ENCODE data around the gene B4GALT1. TPM values are rescaled to one million over a fixed set of nuclear protein-coding genes. Genes with fewer than 3 reads are reported as not detected.

The B4GALT1 gene
- total and polyA plus RNA-seq, 2 donors (not counting 3 experiments of a cell fraction or from before 2014, with no cell fraction given): 61.4 to 66.5 TPM

- no peak overlapping the region for H2AFZ ChIP-seq (ENCODE audit: low read depth, low read length)
- H3K27me3 ChIP-seq (ENCODE audit: control insufficient read depth in 2 of 2, insufficient read depth in 2 of 2, low read length in 2 of 2): no peaks in the 10 kb centered on the region
- no peak overlapping the region for H3K4me3 ChIP-seq (replicated peaks in 1 of 3; ENCODE audit: insufficient read depth in 1 of 3, low read depth in 1 of 3, low read length in 3 of 3)
Measured at GRCh38 chr9:33162721-33163311, 4.3 kb downstream of the B4GALT1 start.

DNA sequence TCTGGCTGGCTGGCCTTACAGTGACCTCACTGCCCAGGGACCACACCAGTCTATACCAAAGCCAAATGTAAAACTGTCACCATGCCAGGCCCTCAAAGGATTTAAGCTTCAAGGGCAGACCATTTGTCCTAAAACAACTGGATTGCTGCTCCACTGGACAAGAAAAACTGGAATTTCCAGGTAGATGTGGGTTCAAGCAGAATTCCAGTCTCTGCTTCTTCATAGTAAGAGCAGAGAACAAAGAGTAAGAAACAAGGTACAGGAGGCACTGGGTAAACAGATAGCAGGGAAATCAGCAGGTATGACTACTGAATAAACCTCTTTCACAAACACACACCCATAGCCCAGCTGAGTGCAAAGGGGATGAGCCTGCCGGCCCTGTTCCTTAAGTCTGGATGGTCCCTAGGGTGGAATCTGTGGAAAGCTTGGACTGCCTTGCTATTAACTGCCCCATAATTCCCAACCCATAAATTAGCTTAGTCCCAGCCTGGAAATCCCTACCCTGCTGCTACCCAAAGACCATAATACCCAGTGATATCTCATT, 5.5 kb downstream of the B4GALT1 start:
- no peaks in the 10 kb centered on the region for H3K36me3 ChIP-seq (ENCODE audit: control insufficient read depth in 2 of 2, extremely low read depth in 1 of 2, insufficient read depth in 2 of 2, low read length in 2 of 2)
- peaks cover 73% of the 10 kb centered on the region for H3K4me1 ChIP-seq (ENCODE audit: control insufficient read depth, extremely low read depth, insufficient read depth, low read length)
- dilution Hi-C loops (cut with MboI; ENCODE audit: extremely low pct_ligation_motif_present, low sequenced_read_pairs) (no loop called here), intact Hi-C loops (cut with micrococcal nuclease) (no loop called here)
- POLR2A ChIA-PET: no interaction called here
- peak overlapping the region; percentile 46 for H3K9ac ChIP-seq (replicated peaks; ENCODE audit: extremely low read depth, insufficient read depth, low read length)
- H3K27ac ChIP-seq (ENCODE audit: insufficient read depth, low read depth, low read length): peak overlapping the region; percentile 97
- no peaks in the 10 kb centered on the region for H4K20me1 ChIP-seq (replicated peaks; ENCODE audit: control insufficient read depth, extremely low read depth, insufficient read depth, low read length)
- TF ChIP-seq FOS (IDR thresholded peaks at IDR 0.05; ENCODE audit: borderline replicate concordance, insufficient read depth, low read length) (no peak), POLR2A (IDR thresholded peaks at IDR 0.05; ENCODE audit: low read depth, low read length) (no peak), EZH2 (IDR thresholded peaks at IDR 0.05; ENCODE audit: borderline replicate concordance, low read depth, low read length, severe bottlenecking) (no peak), MAX (IDR thresholded peaks at IDR 0.05; ENCODE audit: insufficient read depth, insufficient read length) (no peak), GATA2 (IDR thresholded peaks at IDR 0.05; ENCODE audit: insufficient read depth, insufficient read length, low read depth, low read length) (no peak), JUN (IDR thresholded peaks at IDR 0.05; ENCODE audit: borderline replicate concordance, insufficient read depth, insufficient read length, low read depth) (no peak), POLR2AphosphoS5 (IDR thresholded peaks at IDR 0.05; ENCODE audit: insufficient read depth, low read depth, low read length) (no peak), MYC (IDR thresholded peaks at IDR 0.05; ENCODE audit: low read depth, low read length) (no peak)
- TF ChIP-seq, protein P1, sequence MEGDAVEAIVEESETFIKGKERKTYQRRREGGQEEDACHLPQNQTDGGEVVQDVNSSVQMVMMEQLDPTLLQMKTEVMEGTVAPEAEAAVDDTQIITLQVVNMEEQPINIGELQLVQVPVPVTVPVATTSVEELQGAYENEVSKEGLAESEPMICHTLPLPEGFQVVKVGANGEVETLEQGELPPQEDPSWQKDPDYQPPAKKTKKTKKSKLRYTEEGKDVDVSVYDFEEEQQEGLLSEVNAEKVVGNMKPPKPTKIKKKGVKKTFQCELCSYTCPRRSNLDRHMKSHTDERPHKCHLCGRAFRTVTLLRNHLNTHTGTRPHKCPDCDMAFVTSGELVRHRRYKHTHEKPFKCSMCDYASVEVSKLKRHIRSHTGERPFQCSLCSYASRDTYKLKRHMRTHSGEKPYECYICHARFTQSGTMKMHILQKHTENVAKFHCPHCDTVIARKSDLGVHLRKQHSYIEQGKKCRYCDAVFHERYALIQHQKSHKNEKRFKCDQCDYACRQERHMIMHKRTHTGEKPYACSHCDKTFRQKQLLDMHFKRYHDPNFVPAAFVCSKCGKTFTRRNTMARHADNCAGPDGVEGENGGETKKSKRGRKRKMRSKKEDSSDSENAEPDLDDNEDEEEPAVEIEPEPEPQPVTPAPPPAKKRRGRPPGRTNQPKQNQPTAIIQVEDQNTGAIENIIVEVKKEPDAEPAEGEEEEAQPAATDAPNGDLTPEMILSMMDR (IDR thresholded peaks at IDR 0.05; ENCODE audit: extremely low read depth in 1 of 2, insufficient read depth in 1 of 2, low read depth in 1 of 2, low read length in 2 of 2): no peak
- no TSS peak for BruUV-seq (replicated peaks)
- no peak overlapping the region for H3K4me3 ChIP-seq (replicated peaks in 1 of 3; ENCODE audit: insufficient read depth in 1 of 3, low read depth in 1 of 3, low read length in 3 of 3)
- H3K27me3 ChIP-seq (ENCODE audit: control insufficient read depth in 2 of 2, insufficient read depth in 2 of 2, low read length in 2 of 2): no peaks in the 10 kb centered on the region
- no peak overlapping the region for H2AFZ ChIP-seq (ENCODE audit: low read depth, low read length)
- CTCF ChIA-PET: interaction anchor here (0.9 to 3.2 kb wide), 6 partner anchors 10 to 79 kb away, joined by 3 to 18 read pairs (median 3); partner anchors contain the start of gene SPINK4
- peaks cover 87% of the 10 kb centered on the region for H3K79me2 ChIP-seq (ENCODE audit: control insufficient read depth, insufficient read depth, low read length)
- FAIRE-seq: peak; percentile 18
- no peak for DNase-seq (ENCODE audit: low read depth, low spot score)
- peak overlapping the region; percentile 57 for H3K4me2 ChIP-seq (ENCODE audit: insufficient read depth, low read length)
- no peaks in the 10 kb centered on the region for H3K9me1 ChIP-seq (replicated peaks; ENCODE audit: control insufficient read depth, extremely low read depth, insufficient read depth, low read length)
- no peaks in the 10 kb centered on the region for H3K9me3 ChIP-seq (replicated peaks; ENCODE audit: control insufficient read depth, insufficient read depth, low read length)

More at GRCh38 chr9:33162721-33163311, 4.3 kb downstream of the B4GALT1 start:
- Histone ChIP-seq H3K9me1 (replicated peaks; ENCODE audit: control insufficient read depth, extremely low read depth, insufficient read depth, low read length) (no peaks in the 10 kb centered on the region), H3K9me3 (replicated peaks; ENCODE audit: control insufficient read depth, insufficient read depth, low read length) (no peaks in the 10 kb centered on the region), H3K9ac (replicated peaks; ENCODE audit: extremely low read depth, insufficient read depth, low read length) (no peak overlapping the region), H3K36me3 (ENCODE audit: control insufficient read depth in 2 of 2, extremely low read depth in 1 of 2, insufficient read depth in 2 of 2, low read length in 2 of 2) (no peaks in the 10 kb centered on the region), H4K20me1 (replicated peaks; ENCODE audit: control insufficient read depth, extremely low read depth, insufficient read depth, low read length) (no peaks in the 10 kb centered on the region), H3K27ac (ENCODE audit: insufficient read depth, low read depth, low read length) (no peak overlapping the region), H3K79me2 (ENCODE audit: control insufficient read depth, insufficient read depth, low read length) (peaks cover 76% of the 10 kb centered on the region), H3K4me1 (ENCODE audit: control insufficient read depth, extremely low read depth, insufficient read depth, low read length) (peaks cover 67% of the 10 kb centered on the region), H3K4me2 (ENCODE audit: insufficient read depth, low read length) (no peak overlapping the region)
- intact Hi-C loops (cut with micrococcal nuclease): no loop called here
- CTCF ChIA-PET: interaction anchor here (1.3 kb wide), 1 partner anchor 11 kb away, joined by 4 read pairs; no protein-coding TSS in a partner anchor
- FAIRE-seq (no peak), DNase-seq (ENCODE audit: low read depth, low spot score) (no peak)
- BruUV-seq (replicated peaks): no TSS peak
- TF ChIP-seq, protein P1 (IDR thresholded peaks at IDR 0.05; ENCODE audit: extremely low read depth in 1 of 2, insufficient read depth in 1 of 2, low read depth in 1 of 2, low read length in 2 of 2): no peak
- dilution Hi-C loops (cut with MboI; ENCODE audit: extremely low pct_ligation_motif_present, low sequenced_read_pairs): no loop called here
- POLR2A ChIA-PET: interaction anchor here (0.5 kb wide), 1 partner anchor 34 kb away, joined by 5 read pairs; no protein-coding TSS in a partner anchor

All from endothelial cell of umbilical vein (primary cell).